Spleen (tissue), 11 donors: ENCODE results near the gene DALRD3. TPM values are rescaled to one million over a fixed set of nuclear protein-coding genes. Genes with fewer than 3 reads are reported as not detected.

Source experiments
- DNase-seq: peaks from one replicate; pipeline ENCODE4 v3.0.0-alpha.2; 2020
- H3K27ac ChIP-seq, 8 donors: fragments of 200-600 bp; sonication (generic) in 7 of 8; 1 replicate in 4 of 8; 2 replicates in 4 of 8; pipeline versions ENCODE4 v1.5.0 to v1.8.0; 2016 to 2021; ENCODE audit warnings: inconsistent platforms in 4 of 8, mild to moderate bottlenecking in 4 of 8, moderate library complexity in 1 of 8
- H3K27me3 ChIP-seq, 7 donors: fragments of 200-600 bp; sonication (generic) in 6 of 7; replicated peaks in 1 of 7; 1 replicate in 4 of 7; 2 replicates in 3 of 7; pipeline versions ENCODE4 v1.5.0 to v1.8.0; 2016 to 2021; ENCODE audit warnings: inconsistent platforms in 3 of 7, mild to moderate bottlenecking in 1 of 7
- H3K36me3 ChIP-seq, 6 donors: fragments of 200-600 bp; sonication (generic) in 5 of 6; 1 replicate in 4 of 6; 2 replicates in 2 of 6; pipeline versions ENCODE4 v1.5.0 to v1.8.0; 2016 to 2021; ENCODE audit warnings: inconsistent platforms in 2 of 6
- H3K4me1 ChIP-seq, 6 donors: fragments of 200-600 bp; sonication (generic) in 5 of 6; 1 replicate in 3 of 6; 2 replicates in 3 of 6; pipeline versions ENCODE4 v1.5.0 to v1.8.0; 2016 to 2021; ENCODE audit warnings: inconsistent platforms in 3 of 6
- H3K4me3 ChIP-seq, 8 donors: fragments of 200-600 bp; sonication (generic) in 7 of 8; 1 replicate in 4 of 8; 2 replicates in 4 of 8; pipeline versions ENCODE4 v1.5.0 to v1.8.0; 2016 to 2021; ENCODE audit warnings: inconsistent platforms in 4 of 8, mild to moderate bottlenecking in 4 of 8, moderate library complexity in 2 of 8
- H3K9me3 ChIP-seq, 8 donors: fragments of 200-600 bp; sonication (generic) in 7 of 8; 1 replicate in 4 of 8; 2 replicates in 4 of 8; pipeline versions ENCODE4 v1.5.0 to v1.8.0; 2016 to 2021; ENCODE audit warnings: inconsistent platforms in 4 of 8
- POLR2A ChIP-seq, 3 donors: fragments of 450-650 bp; IDR thresholded peaks; one replicate each; pipeline ENCODE4 v1.5.1; 2017; ENCODE audit warnings: antibody characterized with exemption in 3 of 3, mild to moderate bottlenecking in 1 of 3
- POLR2AphosphoS5 ChIP-seq, 3 donors: sonication (generic); formaldehyde crosslinking; IDR thresholded peaks; one replicate each; pipeline ENCODE4 v1.5.1; 2017; ENCODE audit warnings: antibody characterized with exemption in 3 of 3
- WGBS, 5 donors: extraction: QIAGEN DNeasy Blood & Tissue Kit in 3 of 5; methylation state at CpG; one replicate each; pipeline versions ENCODE4 v1.1.5 to v1.1.7; 2013 to 2018; 5-methylcytosine and 5-hydroxymethylcytosine counted together
- intact Hi-C: fragments of 100-400 bp; cut with DNase I; formaldehyde crosslinking; loops from one replicate; pipeline ENCODE4 v1.15.0; 2023; ENCODE audit warnings: low total_unique reads
- polyA plus RNA-seq, 3 donors: library from polyadenylated mRNA; stranded (reverse); fragments of 200-250 nt; gene quantifications; one replicate each; pipeline ENCODE4 v1.2.1, GENCODE V29; 2013
- total RNA-seq, 7 donors: library from RNA; depleted of rRNA in 3 of 7; stranded (reverse); fragments of >200 nt in 3 of 7; fragmentation: NEBNext Ultra II Directional in 4 of 7; extraction: Animal tissue kit (Norgen Biotek cat#: 25700) in 4 of 7; gene quantifications; one replicate each; pipeline versions ENCODE4 v1.1.0 to v1.2.1, GENCODE V29; 2016 to 2021
- TF ChIP-seq, protein P1 (sequence below), 11 experiments: fragments of 200-600 bp in 7 of 11; fragments of 450-650 bp in 4 of 11; sonication (generic) in 4 of 11; IDR thresholded peaks in 8 of 11; conservative IDR thresholded peaks in 3 of 11; 1 replicate in 7 of 11; 2 replicates in 4 of 11; pipeline versions ENCODE4 v1.4.0 to v1.8.0; 2016 to 2021; ENCODE audit warnings: antibody characterized with exemption in 11 of 11, inconsistent platforms in 4 of 11, mild to moderate bottlenecking in 1 of 11
- donor health status: healthy with polysubstance abuse.
- donor health status: DM: no; HTN: no; CAD: no; lungs with moderate emphysema.
- donor health status: DM: no; HTN: no; CAD: no.
- donor health status: Bipolar disorder and iron deficiency.
- donor health status: healthy.
- donor health status: DM: no; HTN: no; CAD: no.
- donor health status: DM: yes; HTN: yes; CAD: no.

The DALRD3 gene
- total and polyA plus RNA-seq, 10 donors = 16.4 to 32.0 (median 25.3) TPM

DNA sequence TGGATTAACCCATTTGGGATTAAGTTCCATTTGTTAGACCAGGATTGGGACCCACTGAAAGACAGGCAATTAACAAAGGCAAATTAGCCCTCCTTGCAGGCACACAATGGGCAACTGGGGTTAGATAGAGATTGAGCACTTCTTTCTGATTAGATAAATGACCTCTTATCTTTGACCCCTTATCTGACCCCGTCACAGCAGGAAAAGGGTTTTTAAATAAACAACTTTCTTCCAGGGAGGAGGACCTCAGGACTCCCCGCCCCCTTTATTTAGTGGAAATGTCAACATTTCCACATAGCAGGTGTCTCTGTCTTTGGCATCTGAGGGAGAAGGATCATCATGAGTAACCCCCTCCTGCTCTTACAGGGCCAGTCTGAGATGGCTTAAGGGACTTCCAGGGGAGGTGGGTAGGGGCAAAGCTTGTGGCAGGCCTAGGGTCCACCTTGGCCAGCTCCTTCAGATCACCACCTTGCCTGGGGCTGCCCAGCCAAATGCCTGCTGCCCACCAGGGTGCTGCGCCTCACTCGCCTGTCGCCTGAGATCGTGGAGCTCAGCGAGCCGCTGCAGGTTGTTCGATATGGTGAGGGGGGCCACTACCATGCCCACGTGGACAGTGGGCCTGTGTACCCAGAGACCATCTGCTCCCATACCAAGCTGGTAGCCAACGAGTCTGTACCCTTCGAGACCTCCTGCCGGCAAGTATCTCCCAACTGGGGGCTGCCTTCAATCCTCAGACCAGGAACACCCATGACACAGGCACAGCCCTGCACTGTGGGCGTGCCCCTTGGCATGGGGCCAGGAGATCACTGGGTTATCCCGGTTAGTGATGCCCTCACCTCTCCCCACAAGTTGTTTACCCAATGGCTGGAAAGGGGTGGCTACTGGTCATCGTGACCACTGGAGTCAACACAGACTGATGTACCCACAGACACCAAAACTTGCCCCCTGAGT is 13.8 kb downstream of the DALRD3 start:
- Histone ChIP-seq H3K4me3 (no peak overlapping the region), H3K27me3 (no peaks in the 10 kb centered on the region), H3K36me3 (peaks cover 0 to 20% (median 0%) of the 10 kb centered on the region in 6 donors), H3K4me1 (peaks cover 12 to 32% (median 24%) of the 10 kb centered on the region in 6 donors), H3K9me3 (no peaks in the 10 kb centered on the region), H3K27ac (no peak overlapping the region)
- TF ChIP-seq POLR2A (IDR thresholded peaks at IDR 0.05) (no peak), POLR2AphosphoS5 (IDR thresholded peaks at IDR 0.05) (peak in 1 of 3 donors; percentile 28)
- DNase-seq = no peak
- intact Hi-C loops = no loop called here
- WGBS, 5 donors = 87 to 96% (median 94%) methylated on average over 5 to 16 of the region's 16 CpGs

DNA sequence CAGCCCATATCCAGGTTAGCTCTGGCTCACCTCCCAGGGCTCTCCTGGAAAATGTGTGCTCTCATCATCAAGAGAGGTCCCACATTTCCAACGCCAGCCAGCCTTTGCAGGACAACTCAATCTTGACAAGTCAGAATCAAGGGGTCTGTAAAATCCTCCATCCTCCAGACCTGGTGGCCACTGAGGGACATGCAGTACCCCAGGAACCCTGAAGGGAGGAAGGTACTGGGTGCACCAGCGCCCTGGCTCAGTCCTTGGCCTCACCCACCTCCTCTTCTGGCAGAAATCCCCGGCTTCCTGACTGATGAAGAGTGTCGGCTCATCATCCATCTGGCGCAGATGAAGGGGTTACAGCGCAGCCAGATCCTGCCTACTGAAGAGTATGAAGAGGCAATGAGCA is 17.2 kb downstream of the DALRD3 start:
- DNase-seq = no peak
- intact Hi-C loops = no loop called here
- Histone ChIP-seq H3K27ac (no peak overlapping the region), H3K36me3 (peaks cover 0 to 32% (median 0%) of the 10 kb centered on the region in 6 donors), H3K27me3 (no peaks in the 10 kb centered on the region), H3K4me1 (peaks cover 0 to 4% (median 3%) of the 10 kb centered on the region in 6 donors), H3K9me3 (no peaks in the 10 kb centered on the region), H3K4me3 (no peak overlapping the region)
- TF ChIP-seq POLR2AphosphoS5 (IDR thresholded peaks at IDR 0.05) = no peak
- TF ChIP-seq, protein P1, sequence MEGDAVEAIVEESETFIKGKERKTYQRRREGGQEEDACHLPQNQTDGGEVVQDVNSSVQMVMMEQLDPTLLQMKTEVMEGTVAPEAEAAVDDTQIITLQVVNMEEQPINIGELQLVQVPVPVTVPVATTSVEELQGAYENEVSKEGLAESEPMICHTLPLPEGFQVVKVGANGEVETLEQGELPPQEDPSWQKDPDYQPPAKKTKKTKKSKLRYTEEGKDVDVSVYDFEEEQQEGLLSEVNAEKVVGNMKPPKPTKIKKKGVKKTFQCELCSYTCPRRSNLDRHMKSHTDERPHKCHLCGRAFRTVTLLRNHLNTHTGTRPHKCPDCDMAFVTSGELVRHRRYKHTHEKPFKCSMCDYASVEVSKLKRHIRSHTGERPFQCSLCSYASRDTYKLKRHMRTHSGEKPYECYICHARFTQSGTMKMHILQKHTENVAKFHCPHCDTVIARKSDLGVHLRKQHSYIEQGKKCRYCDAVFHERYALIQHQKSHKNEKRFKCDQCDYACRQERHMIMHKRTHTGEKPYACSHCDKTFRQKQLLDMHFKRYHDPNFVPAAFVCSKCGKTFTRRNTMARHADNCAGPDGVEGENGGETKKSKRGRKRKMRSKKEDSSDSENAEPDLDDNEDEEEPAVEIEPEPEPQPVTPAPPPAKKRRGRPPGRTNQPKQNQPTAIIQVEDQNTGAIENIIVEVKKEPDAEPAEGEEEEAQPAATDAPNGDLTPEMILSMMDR (IDR thresholded peaks at IDR 0.05 in 8 of 11, conservative IDR thresholded peaks at IDR 0.05 in 3 of 11) = no peak
- TF ChIP-seq POLR2A (IDR thresholded peaks at IDR 0.05) = no peak
- WGBS, 5 donors = 79 to 89% (median 83%) methylated on average over 5 to 6 of the region's 6 CpGs

DNA sequence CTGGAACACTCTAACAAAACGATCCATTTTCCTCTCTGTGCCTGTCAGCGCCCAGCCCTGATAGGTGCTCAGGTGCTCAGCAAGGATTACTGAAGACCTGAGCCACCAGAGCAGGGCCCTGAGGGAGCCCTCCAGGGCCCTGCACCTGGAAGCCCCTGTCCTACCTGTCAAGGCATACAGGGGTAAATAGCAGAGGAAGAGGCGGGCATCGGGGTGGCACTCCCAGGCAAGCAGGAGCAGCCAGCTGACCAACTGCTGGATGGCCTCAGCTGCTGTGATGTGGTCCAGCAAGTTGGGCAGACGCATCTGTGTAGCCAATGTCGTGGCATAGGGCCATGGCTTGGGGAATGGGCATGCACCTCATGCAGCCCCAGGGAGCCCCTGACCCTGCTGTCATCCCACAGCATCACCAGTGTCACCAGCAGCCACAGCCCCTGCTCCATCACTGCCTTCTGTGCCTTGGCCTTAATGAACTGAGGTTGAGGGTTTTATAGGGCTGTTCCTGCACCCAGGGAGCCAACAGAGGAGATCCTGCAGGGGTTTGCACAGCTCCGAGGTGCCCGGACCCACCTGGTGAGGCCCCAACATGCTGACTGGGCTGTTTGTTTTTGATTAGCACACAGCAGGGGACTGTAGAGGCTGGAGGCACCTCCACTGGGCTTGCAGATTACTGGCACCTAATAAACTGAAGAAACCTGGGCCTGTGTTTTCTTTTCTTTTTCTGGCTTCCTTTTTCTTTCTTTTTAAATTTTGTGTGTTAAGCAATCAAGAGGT is 19.1 kb downstream of the DALRD3 start:
- TF ChIP-seq POLR2A (IDR thresholded peaks at IDR 0.05) = no peak
- TF ChIP-seq POLR2AphosphoS5 (IDR thresholded peaks at IDR 0.05) = no peak
- TF ChIP-seq, protein P1 (IDR thresholded peaks at IDR 0.05 in 8 of 11, conservative IDR thresholded peaks at IDR 0.05 in 3 of 11) = no peak
- peak; percentile 62 for DNase-seq
- Histone ChIP-seq H3K4me1 (no peaks in the 10 kb centered on the region), H3K36me3 (peaks cover 0 to 49% (median 2%) of the 10 kb centered on the region in 6 donors), H3K4me3 (no peak overlapping the region), H3K27ac (no peak overlapping the region), H3K27me3 (no peaks in the 10 kb centered on the region), H3K9me3 (no peaks in the 10 kb centered on the region)
- 85 to 91% (median 89%) methylated on average over 8 of the region's 8 CpGs for WGBS, 5 donors
- intact Hi-C loops = no loop called here

DNA sequence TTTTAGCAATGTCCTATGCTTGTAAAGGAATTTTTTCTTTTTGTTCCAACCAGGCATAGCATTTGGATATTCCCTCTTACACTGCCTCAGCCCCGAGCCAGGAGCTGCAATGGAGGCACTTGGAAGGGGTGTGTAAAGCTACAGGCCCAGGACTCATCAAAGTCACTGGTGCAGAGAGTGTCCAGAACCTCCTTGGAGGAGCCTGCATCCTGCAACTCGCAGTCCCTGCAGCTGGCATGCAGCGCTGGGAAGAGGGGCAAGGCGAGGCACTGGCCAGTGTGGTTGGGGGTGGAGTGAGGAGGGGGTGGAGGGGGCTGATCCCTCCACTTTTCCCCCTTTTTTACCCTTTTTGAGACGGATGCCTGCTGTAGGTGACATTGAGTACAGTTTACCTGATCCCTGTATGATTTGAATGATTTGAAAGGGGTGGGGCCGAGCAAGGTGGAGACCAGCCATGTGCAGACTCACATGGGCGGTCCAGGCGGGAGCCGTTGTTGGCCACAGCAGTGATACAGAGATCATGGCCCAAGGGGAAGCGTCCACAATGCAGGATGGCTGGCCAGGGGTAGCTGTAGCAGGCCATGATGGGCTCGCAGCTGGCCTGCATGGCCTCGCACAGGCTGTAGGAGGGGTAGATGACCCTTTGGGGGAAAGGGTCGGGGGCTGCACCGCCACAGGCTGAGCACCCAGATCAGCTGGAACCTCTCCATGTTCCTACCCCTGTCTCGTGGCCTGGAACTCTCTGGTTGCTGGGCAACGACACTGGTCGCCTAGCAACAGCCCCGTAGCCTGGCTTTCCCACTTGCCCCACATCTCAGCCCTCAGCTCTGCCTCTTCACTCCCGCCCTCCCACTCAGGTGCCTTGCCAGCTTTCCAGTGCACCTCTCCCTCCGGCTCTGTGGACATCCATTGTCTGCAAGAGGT is 20.4 kb downstream of the DALRD3 start:
- H3K9me3 ChIP-seq = no peaks in the 10 kb centered on the region
- intact Hi-C loops = no loop called here
- TF ChIP-seq POLR2A (IDR thresholded peaks at IDR 0.05) = no peak
- TF ChIP-seq, protein P1 (IDR thresholded peaks at IDR 0.05 in 8 of 11, conservative IDR thresholded peaks at IDR 0.05 in 3 of 11) = no peak
- peak in 1 of 3 donors; percentile 11 for TF ChIP-seq POLR2AphosphoS5 (IDR thresholded peaks at IDR 0.05)
- H3K36me3 ChIP-seq = peaks cover 0 to 52% (median 3%) of the 10 kb centered on the region in 6 donors
- peaks cover 0 to 5% (median 0%) of the 10 kb centered on the region in 6 donors for H3K4me1 ChIP-seq
- no peaks in the 10 kb centered on the region for H3K27me3 ChIP-seq
- H3K4me3 ChIP-seq = no peak overlapping the region
- DNase-seq = no peak
- no peak overlapping the region for H3K27ac ChIP-seq
- 84 to 92% (median 87%) methylated on average over 18 to 20 of the region's 20 CpGs for WGBS, 5 donors
